Endothelial cell of umbilical vein (primary cell): ENCODE measurements around the gene FATE1. TPM values are rescaled to one million over a fixed set of nuclear protein-coding genes. Genes with fewer than 3 reads are reported as not detected.

Experiments used
- BruUV-seq: library from RNA; stranded (reverse); fragments of 400-500 nt; replicated peaks from 2 replicates; lab custom pipeline; 2021; lab: Mats Ljungman, UMichigan
- CTCF ChIA-PET: fragments of 300-600, 350-600 bp; sonication (Branson Sonifier 250); formaldehyde crosslinking; loops from one replicate; lab custom pipeline; 2021; ENCODE audit warnings: antibody characterized with exemption, inconsistent platforms; lab: Charles Lee
- POLR2A ChIA-PET: fragments of 300-600, 350-600 bp; sonication (Branson Sonifier 250); formaldehyde crosslinking; loops from one replicate; lab custom pipeline; 2021; ENCODE audit warnings: antibody characterized with exemption, inconsistent platforms; lab: Charles Lee
- DNase-seq: peaks from one replicate; pipeline ENCODE4 v3.0.0-alpha.2; 2011; ENCODE audit warnings: low read depth, low spot score
- FAIRE-seq: peaks from 2 replicates; lab custom pipeline; 2011; peaks lifted over from hg19 to GRCh38; lab: Jason Lieb, UNC
- H2AFZ ChIP-seq: 2 replicates; pipeline ENCODE4 v1.6.0; 2012; ENCODE audit warnings: low read depth, low read length, control low read depth, inconsistent platforms
- H3K27ac ChIP-seq: 2 replicates; pipeline ENCODE4 v1.5.1; 2011; ENCODE audit warnings: low read depth, mild to moderate bottlenecking, control low read depth, low read length, moderate library complexity; ENCODE audit not compliant: insufficient read depth
- H3K27me3 ChIP-seq, 2 experiments: 2 replicates each; pipeline versions ENCODE4 v1.6.0 to v1.6.1; 2011; ENCODE audit warnings: low read length in 2 of 2, mixed read lengths in 1 of 2; ENCODE audit not compliant: control insufficient read depth in 2 of 2, insufficient read depth in 2 of 2
- H3K36me3 ChIP-seq, 2 experiments: 2 replicates in 1 of 2; 3 replicates in 1 of 2; pipeline ENCODE4 v1.5.1; 2011; ENCODE audit warnings: low read length in 2 of 2, mild to moderate bottlenecking in 1 of 2, moderate library complexity in 1 of 2; ENCODE audit not compliant: control insufficient read depth in 2 of 2, insufficient read depth in 2 of 2; ENCODE audit errors: extremely low read depth in 1 of 2
- H3K4me1 ChIP-seq: 3 replicates; pipeline ENCODE4 v1.5.1; 2011; ENCODE audit warnings: mild to moderate bottlenecking, low read length; ENCODE audit not compliant: control insufficient read depth, insufficient read depth; ENCODE audit errors: extremely low read depth
- H3K4me2 ChIP-seq: 2 replicates; pipeline ENCODE4 v1.6.1; 2011; ENCODE audit warnings: low read length, control low read depth, mixed read lengths; ENCODE audit not compliant: insufficient read depth
- H3K4me3 ChIP-seq, 3 experiments: fragments of 200-600 bp in 1 of 3; sonication (generic), shearing (Covaris generic) in 1 of 3; replicated peaks in 1 of 3; 2 replicates each; pipeline ENCODE4 v1.5.1; 2011 to 2016; ENCODE audit warnings: control low read depth in 3 of 3, low read length in 3 of 3, mild to moderate bottlenecking in 2 of 3, inconsistent platforms in 1 of 3, low read depth in 1 of 3, moderate library complexity in 1 of 3; ENCODE audit not compliant: insufficient read depth in 1 of 3
- H3K79me2 ChIP-seq: 2 replicates; pipeline ENCODE4 v1.6.0; 2012; ENCODE audit warnings: low read length, inconsistent platforms; ENCODE audit not compliant: control insufficient read depth, insufficient read depth
- H3K9ac ChIP-seq: replicated peaks from 2 replicates; pipeline ENCODE3; 2011; ENCODE audit warnings: low read length, control low read depth; ENCODE audit not compliant: insufficient read depth; ENCODE audit errors: extremely low read depth
- H3K9me1 ChIP-seq: replicated peaks from 3 replicates; pipeline ENCODE4 v1.6.0; 2011; ENCODE audit warnings: mild to moderate bottlenecking, low read length; ENCODE audit not compliant: control insufficient read depth, insufficient read depth; ENCODE audit errors: extremely low read depth
- H3K9me3 ChIP-seq: replicated peaks from 2 replicates; pipeline ENCODE4 v1.5.1; 2012; ENCODE audit warnings: low read length, inconsistent platforms; ENCODE audit not compliant: control insufficient read depth, insufficient read depth
- H4K20me1 ChIP-seq: replicated peaks from 2 replicates; pipeline ENCODE3; 2011; ENCODE audit warnings: mild to moderate bottlenecking, low read length; ENCODE audit not compliant: control insufficient read depth, insufficient read depth; ENCODE audit errors: extremely low read depth
- CTCF ChIP-seq, 2 donors: IDR thresholded peaks; 1 replicate in 1 of 2; 2 replicates in 1 of 2; pipeline ENCODE4 v1.5.1; 2011; ENCODE audit warnings: low read length in 2 of 2, mild to moderate bottlenecking in 2 of 2, moderate library complexity in 2 of 2, control low read depth in 1 of 2, inconsistent platforms in 1 of 2, low read depth in 1 of 2; ENCODE audit not compliant: insufficient read depth in 1 of 2; ENCODE audit errors: extremely low read depth in 1 of 2
- EZH2 ChIP-seq: IDR thresholded peaks from 2 replicates; pipeline ENCODE4 v1.6.1; 2012; ENCODE audit warnings: borderline replicate concordance, low read depth, mild to moderate bottlenecking, moderate library complexity, low read length, inconsistent platforms; ENCODE audit not compliant: severe bottlenecking
- FOS ChIP-seq: IDR thresholded peaks from 2 replicates; pipeline ENCODE4 v1.6.1; 2011; ENCODE audit warnings: mild to moderate bottlenecking, low read length, moderate library complexity, borderline replicate concordance; ENCODE audit not compliant: insufficient read depth
- GATA2 ChIP-seq: IDR thresholded peaks from 2 replicates; pipeline ENCODE4 v1.7.0; 2011; ENCODE audit warnings: low read depth, mild to moderate bottlenecking, moderate library complexity, mixed read lengths, low read length; ENCODE audit not compliant: insufficient read length, insufficient read depth
- JUN ChIP-seq: IDR thresholded peaks from 2 replicates; pipeline ENCODE4 v1.6.1; 2011; ENCODE audit warnings: borderline replicate concordance, low read depth; ENCODE audit not compliant: insufficient read length, insufficient read depth
- MAX ChIP-seq: IDR thresholded peaks from 2 replicates; pipeline ENCODE4 v1.6.1; 2011; ENCODE audit not compliant: insufficient read depth, insufficient read length
- MYC ChIP-seq: IDR thresholded peaks from one replicate; pipeline ENCODE4 v1.6.1; 2011; ENCODE audit warnings: mild to moderate bottlenecking, low read depth, low read length
- POLR2A ChIP-seq: IDR thresholded peaks from 2 replicates; pipeline ENCODE4 v1.6.1; 2012; ENCODE audit warnings: low read depth, mild to moderate bottlenecking, control low read depth, low read length
- POLR2AphosphoS5 ChIP-seq: IDR thresholded peaks from 2 replicates; pipeline ENCODE4 v1.6.1; 2012; ENCODE audit warnings: low read depth, mild to moderate bottlenecking, control low read depth, low read length, moderate library complexity; ENCODE audit not compliant: insufficient read depth
- dilution Hi-C: fragments of 300-500 bp; cut with MboI; formaldehyde crosslinking; loops from one replicate; pipeline ENCODE4 v1.15.0; 2019; ENCODE audit warnings: low sequenced_read_pairs; ENCODE audit not compliant: extremely low pct_ligation_motif_present
- intact Hi-C: fragments of 100-400 bp; cut with micrococcal nuclease; formaldehyde crosslinking; loops from one replicate; pipeline ENCODE4 v1.10.0; 2022
- polyA plus RNA-seq, 4 experiments: library from polyadenylated mRNA; depleted of rRNA in 3 of 4; stranded (reverse) in 3 of 4; unstranded in 1 of 4; fragments of >200 nt; gene quantifications; 2 replicates each; pipeline versions ENCODE4 v1.2.1 to v1.2.3, GENCODE V29; 2011 to 2012; ENCODE audit warnings: missing spikeins in 1 of 4
- total RNA-seq: library from RNA; stranded (reverse); gene quantifications from 2 replicates; pipeline ENCODE4 v1.2.3, GENCODE V29; 2021

FATE1 gene
- total and polyA plus RNA-seq, 2 donors (not counting 3 experiments of a cell fraction or from before 2014, with no cell fraction given), result not detected

GRCh38 chrX:151759041-151759708, 43.3 kb downstream of the FATE1 start:
- TF ChIP-seq CTCF (IDR thresholded peaks at IDR 0.05; ENCODE audit: extremely low read depth in 1 of 2, insufficient read depth in 1 of 2, low read depth in 1 of 2, low read length in 2 of 2), result no peak
- TF ChIP-seq FOS, result no peak
- no peak for TF ChIP-seq MAX
- TF ChIP-seq POLR2AphosphoS5, result no peak
- TF ChIP-seq EZH2, result no peak
- no peak for TF ChIP-seq GATA2
- TF ChIP-seq MYC, result no peak
- no peak for TF ChIP-seq POLR2A
- TF ChIP-seq JUN, result no peak
- Histone ChIP-seq H3K4me3 (no peak overlapping the region), H3K4me2 (no peak overlapping the region), H3K79me2 (no peaks in the 10 kb centered on the region), H3K36me3 (no peaks in the 10 kb centered on the region), H3K9me3 (no peaks in the 10 kb centered on the region), H4K20me1 (no peaks in the 10 kb centered on the region), H3K4me1 (no peaks in the 10 kb centered on the region), H3K9me1 (no peaks in the 10 kb centered on the region), H2AFZ (no peak overlapping the region), H3K9ac (no peak overlapping the region), H3K27me3 (no peaks in the 10 kb centered on the region), H3K27ac (no peak overlapping the region)
- ChIA-PET POLR2A (no interaction called here), CTCF (no interaction called here)
- FAIRE-seq (no peak), DNase-seq (no peak)
- intact Hi-C loops (no loop called here), dilution Hi-C loops (no loop called here)
- BruUV-seq, result no TSS peak
